GM23248 (cell line): Measurements from ENCODE around the gene ATG12. TPM values are rescaled to one million over a fixed set of nuclear protein-coding genes. Genes with fewer than 3 reads are reported as not detected.
"Not testable (repeated sequence)": the region's sequence is repeated elsewhere in the genome, so short reads cannot be mapped to it uniquely, and the experiment has no call there.

Experiments used
- DNase-seq: peaks from one replicate; pipeline ENCODE4 v3.0.0-alpha.2; 2015
- H2AFZ ChIP-seq: fragments of 200-600 bp; sonication (generic); 2 replicates; pipeline ENCODE4 v1.6.1; 2016; ENCODE audit warnings: antibody characterized with exemption
- H3F3A ChIP-seq: fragments of 200-600 bp; sonication (generic); 2 replicates; pipeline ENCODE4 v1.6.1; 2016; ENCODE audit warnings: mild to moderate bottlenecking, antibody characterized with exemption, mixed run types; ENCODE audit not compliant: insufficient read depth
- H3K27ac ChIP-seq: fragments of 200-600 bp; sonication (generic); 2 replicates; pipeline ENCODE4 v1.5.1; 2016; ENCODE audit warnings: mild to moderate bottlenecking
- H3K27me3 ChIP-seq: fragments of 200-600 bp; sonication (generic); replicated peaks from 2 replicates; pipeline ENCODE4 v1.6.1; 2016; ENCODE audit warnings: mild to moderate bottlenecking; ENCODE audit not compliant: insufficient read depth
- H3K36me3 ChIP-seq: fragments of 200-600 bp; sonication (generic); 2 replicates; pipeline ENCODE4 v1.6.1; 2016; ENCODE audit warnings: low read depth, mild to moderate bottlenecking
- H3K4me1 ChIP-seq: fragments of 200-600 bp; sonication (generic); 2 replicates; pipeline ENCODE4 v1.6.1; 2016; ENCODE audit warnings: mild to moderate bottlenecking; ENCODE audit not compliant: insufficient read depth
- H3K4me2 ChIP-seq: fragments of 200-600 bp; sonication (generic); one replicate; pipeline ENCODE4 v1.6.1; 2016; ENCODE audit warnings: mild to moderate bottlenecking; ENCODE audit not compliant: unreplicated experiment
- H3K4me3 ChIP-seq: fragments of 200-600 bp; sonication (generic); 2 replicates; pipeline ENCODE4 v1.5.1; 2016; ENCODE audit warnings: mild to moderate bottlenecking
- H3K79me2 ChIP-seq: fragments of 200-600 bp; sonication (generic); 2 replicates; pipeline ENCODE4 v1.6.1; 2016; ENCODE audit warnings: mild to moderate bottlenecking; ENCODE audit not compliant: insufficient read depth
- H3K9ac ChIP-seq: fragments of 200-600 bp; sonication (generic); 2 replicates; pipeline ENCODE4 v1.6.1; 2016; ENCODE audit warnings: mild to moderate bottlenecking
- H3K9me2 ChIP-seq: fragments of 200-600 bp; sonication (generic); 2 replicates; pipeline ENCODE4 v1.6.1; 2016; ENCODE audit warnings: mixed run types, mild to moderate bottlenecking, moderate library complexity; ENCODE audit not compliant: insufficient read depth
- H3K9me3 ChIP-seq: fragments of 200-600 bp; sonication (generic); one replicate; pipeline ENCODE4 v1.6.1; 2017; ENCODE audit warnings: low read depth
- H4K20me1 ChIP-seq: fragments of 200-600 bp; sonication (generic); 2 replicates; pipeline ENCODE4 v1.6.0; 2016; ENCODE audit not compliant: insufficient read depth
- EZH2 ChIP-seq: fragments of 200-600 bp; sonication (generic); IDR thresholded peaks from 2 replicates; pipeline ENCODE4 v1.6.1; 2018; ENCODE audit warnings: antibody characterized with exemption, mild to moderate bottlenecking; ENCODE audit not compliant: insufficient read depth, poor library complexity, severe bottlenecking
- EZH2phosphoT487 ChIP-seq: fragments of 200-600 bp; sonication (generic); IDR thresholded peaks from 2 replicates; pipeline ENCODE4 v1.6.1; 2018; ENCODE audit warnings: antibody characterized with exemption, moderate library complexity, mild to moderate bottlenecking, low read depth; ENCODE audit not compliant: insufficient read depth
- WGBS, 2 experiments: methylation state at CpG; one replicate each; pipeline ENCODE4 v1.1.6; 2015 to 2017; ENCODE audit warnings: low lambda C conversion rate in 2 of 2, low coverage in 1 of 2; ENCODE audit errors: missing lambda C conversion rate in 2 of 2; 5-methylcytosine and 5-hydroxymethylcytosine counted together
- in situ Hi-C: fragments of 300-500 bp; cut with MboI; formaldehyde crosslinking; loops from 2 replicates; pipeline ENCODE4 v1.15.0; 2020
- polyA plus RNA-seq: library from polyadenylated mRNA; unstranded; fragments of >200 nt; fragmentation: Nextera tagmentation; extraction: Ambion mirVana; gene quantifications from 2 replicates; pipeline ENCODE4 v1.2.1, GENCODE V29; 2016
- total RNA-seq: library from RNA; depleted of rRNA; stranded (reverse); fragments of >200 nt; shearing (Covaris generic); gene quantifications from 2 replicates; pipeline ENCODE4 v1.2.3, GENCODE V29; 2014

ATG12 gene
- total and polyA plus RNA-seq, 2 experiments from 2014 or later: 57.2 to 126 TPM

- no peaks in the 10 kb centered on the region for H3K9me2 ChIP-seq
- 0 out of 2 replicates have a peak, but pooled peaks cover 7% of the 10 kb centered on the region for H3K79me2 ChIP-seq
- H3K36me3 ChIP-seq: peaks cover 61% of the 10 kb centered on the region
- H3K4me1 ChIP-seq: no peaks in the 10 kb centered on the region
- 95 to 99% methylated on average over 5 of the region's 5 CpGs for WGBS, 2 experiments
- no peak overlapping the region for H3K4me2 ChIP-seq
- no peaks in the 10 kb centered on the region for H4K20me1 ChIP-seq
- no peaks in the 10 kb centered on the region for H3K27me3 ChIP-seq
- H2AFZ ChIP-seq: no peak overlapping the region
- peaks cover 41% of the 10 kb centered on the region; the same call in 1 of the 2 replicates for H3F3A ChIP-seq
- no peak overlapping the region for H3K4me3 ChIP-seq
- in situ Hi-C loops: loop anchor here (10.0 to 25.0 kb wide), 2 partner anchors 205 to 518 kb away; partner anchors contain the start of gene TMED7
- DNase-seq: no peak
- H3K9ac ChIP-seq: no peak overlapping the region
- H3K27ac ChIP-seq: no peak overlapping the region
- no peaks in the 10 kb centered on the region for H3K9me3 ChIP-seq
- TF ChIP-seq EZH2 (no peak), EZH2phosphoT487 (no peak)
Observed at GRCh38 chr5:115829913-115830312, 11.5 kb downstream of the ATG12 start.

DNA sequence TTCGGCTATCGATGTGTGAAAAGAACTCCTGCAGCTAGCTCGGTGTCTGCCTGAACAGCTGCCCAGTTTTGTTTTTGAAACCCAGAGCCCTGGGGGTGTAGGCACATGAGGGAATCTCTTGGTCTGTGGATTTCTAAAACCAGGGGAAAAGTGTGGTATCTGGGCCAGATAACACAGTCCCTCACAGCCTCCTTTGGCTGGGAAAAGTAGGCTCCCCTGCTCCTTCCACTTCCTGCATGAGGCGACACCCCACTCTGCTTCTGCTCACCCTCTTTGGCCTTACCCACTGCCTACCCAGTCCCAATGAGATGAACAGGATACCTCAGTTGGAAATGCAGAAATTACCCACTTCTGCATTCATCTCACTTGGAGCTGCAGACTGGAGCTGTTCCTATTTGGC lies 15.4 kb downstream of the ATG12 start:
- in situ Hi-C loops: loop anchor here (25.0 kb wide), 1 partner anchor 514 kb away; no protein-coding TSS in a partner anchor
- 96 to 100% methylated on average over 4 of the region's 4 CpGs for WGBS, 2 experiments
- no peak overlapping the region for H3K4me2 ChIP-seq

DNA sequence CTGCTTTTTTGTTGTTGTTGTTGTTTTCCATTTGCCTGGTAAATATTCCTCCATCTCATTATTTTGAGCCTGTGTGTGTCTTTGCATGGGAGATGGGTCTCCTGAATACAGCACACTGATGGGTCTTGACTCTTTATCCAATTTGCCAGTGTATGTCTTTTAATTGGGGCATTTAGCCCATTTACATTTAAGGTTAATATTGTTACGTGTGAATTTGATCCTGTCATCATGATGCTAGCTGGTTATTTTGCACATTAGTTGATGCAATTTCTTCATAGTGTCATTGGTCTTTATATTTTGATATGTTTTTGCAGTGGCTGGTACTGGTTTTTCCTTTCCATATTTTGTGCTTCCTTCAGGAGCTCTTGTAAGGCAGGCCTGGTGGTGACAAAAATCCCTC lies 16.4 kb downstream of the ATG12 start:
- DNase-seq, H2AFZ ChIP-seq, H3K4me1 ChIP-seq, H3K4me2 ChIP-seq, H3K4me3 ChIP-seq, H3K27ac ChIP-seq, H3K9me2 ChIP-seq, H3K79me2 ChIP-seq, H3K9ac ChIP-seq, H3K27me3 ChIP-seq, H3K9me3 ChIP-seq, H4K20me1 ChIP-seq: not testable (repeated sequence)
- Histone ChIP-seq H3K36me3 (peaks cover 19% of the 10 kb centered on the region), H3F3A (peaks cover 16% of the 10 kb centered on the region; the same call in 1 of the 2 replicates)
- in situ Hi-C loops: loop anchor here (25.0 kb wide), 1 partner anchor 513 kb away; no protein-coding TSS in a partner anchor
- WGBS, 2 experiments: 93 to 95% methylated on average over 1 of the region's 1 CpG

More for the DNA sequence above, 15.4 kb downstream of the ATG12 start:
- Histone ChIP-seq H3K27me3 (no peaks in the 10 kb centered on the region), H3F3A (peaks cover 16% of the 10 kb centered on the region; the same call in 1 of the 2 replicates), H3K4me3 (no peak overlapping the region), H3K79me2 (no peaks in the 10 kb centered on the region), H2AFZ (no peak overlapping the region), H4K20me1 (no peaks in the 10 kb centered on the region), H3K36me3 (peaks cover 25% of the 10 kb centered on the region), H3K4me1 (no peaks in the 10 kb centered on the region), H3K9me3 (no peaks in the 10 kb centered on the region), H3K9ac (no peak overlapping the region), H3K9me2 (no peaks in the 10 kb centered on the region), H3K27ac (no peak overlapping the region)
- TF ChIP-seq EZH2 (no peak), EZH2phosphoT487 (no peak)
- DNase-seq: no peak

DNA sequence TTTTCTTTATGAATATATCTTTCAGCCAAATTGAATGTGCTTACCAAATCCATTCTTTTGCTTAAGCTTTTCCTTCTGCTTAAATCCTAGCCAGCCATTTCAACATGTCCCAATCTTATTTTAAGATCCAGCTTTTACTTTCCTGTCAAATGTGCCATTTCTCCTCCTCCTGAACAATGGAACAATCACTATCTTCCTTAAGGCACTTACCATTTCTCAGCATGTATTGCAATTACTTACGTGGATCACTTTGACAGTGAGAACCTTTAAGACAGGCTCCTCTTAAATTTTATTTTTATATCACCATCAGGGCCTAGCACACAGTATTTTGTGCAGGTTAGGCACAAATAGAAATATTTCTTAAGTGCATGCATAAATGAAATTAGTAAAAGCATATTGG lies 20.5 kb downstream of the ATG12 start:
- no peak for TF ChIP-seq EZH2phosphoT487
- TF ChIP-seq EZH2: no peak
- H2AFZ ChIP-seq: no peak overlapping the region

GRCh38 chr5:115818821-115819220 lies 22.5 kb downstream of the ATG12 start:
- Histone ChIP-seq H2AFZ (no peak overlapping the region), H3K4me2 (no peak overlapping the region), H3K4me1 (no peaks in the 10 kb centered on the region), H3F3A (no peaks in the 10 kb centered on the region), H3K27me3 (peaks cover 16% of the 10 kb centered on the region), H3K27ac (no peak overlapping the region), H3K9me2 (no peaks in the 10 kb centered on the region), H3K36me3 (no peaks in the 10 kb centered on the region), H3K4me3 (no peak overlapping the region), H3K79me2 (no peaks in the 10 kb centered on the region), H3K9ac (no peak overlapping the region), H3K9me3 (no peaks in the 10 kb centered on the region), H4K20me1 (no peaks in the 10 kb centered on the region)
- TF ChIP-seq EZH2 (no peak), EZH2phosphoT487 (no peak)
- WGBS, 2 experiments: 94 to 96% methylated on average over 18 of the region's 18 CpGs
- DNase-seq: no peak
- in situ Hi-C loops: no loop called here

More for the DNA sequence above, 20.5 kb downstream of the ATG12 start:
- H3K27me3 ChIP-seq: 0 out of 2 replicates have a peak, but pooled peaks cover under 1% of the 10 kb centered on the region
- H3K4me1 ChIP-seq: no peaks in the 10 kb centered on the region
- no peaks in the 10 kb centered on the region for H3K9me2 ChIP-seq
- 8 to 14% methylated on average over 1 of the region's 1 CpG for WGBS, 2 experiments
- in situ Hi-C loops: no loop called here
- H3K9ac ChIP-seq: no peak overlapping the region
- no peaks in the 10 kb centered on the region for H3K9me3 ChIP-seq
- H4K20me1 ChIP-seq: no peaks in the 10 kb centered on the region
- H3K4me3 ChIP-seq: no peak overlapping the region
- no peaks in the 10 kb centered on the region for H3K79me2 ChIP-seq
- no peaks in the 10 kb centered on the region for H3F3A ChIP-seq
- no peak for DNase-seq
- H3K4me2 ChIP-seq: no peak overlapping the region
- H3K36me3 ChIP-seq: no peaks in the 10 kb centered on the region
- H3K27ac ChIP-seq: no peak overlapping the region
